Measurements from ENCODE around the gene STARD3. TPM values are rescaled to one million over a fixed set of nuclear protein-coding genes. Genes with fewer than 3 reads are reported as not detected.

Gene STARD3
- total RNA-seq, 2 donors from 2014 or later: 52.5 to 202 TPM

GRCh38 chr17:39600997-39601597, 35.8 kb upstream of the STARD3 start:
- no peak for DNase-seq (ENCODE audit: low spot score)
- H3K9me3 ChIP-seq: no peaks in the 10 kb centered on the region
- H3K4me1 ChIP-seq (replicated peaks): peaks cover 6% of the 10 kb centered on the region
- no peak overlapping the region for H3K4me3 ChIP-seq
- 37% methylated on average over 21 of the region's 21 CpGs for WGBS
- intact Hi-C loops (cut with DNase I): no loop called here
- no peaks in the 10 kb centered on the region for H3K36me3 ChIP-seq
- no peak for TF ChIP-seq POLR2A (IDR thresholded peaks at IDR 0.05)
- no peak for TF ChIP-seq POLR2AphosphoS5 (IDR thresholded peaks at IDR 0.05)
- no peak for TF ChIP-seq CTCF (IDR thresholded peaks at IDR 0.05)
- H3K27ac ChIP-seq: no peak overlapping the region
- peaks cover 42% of the 10 kb centered on the region for H3K27me3 ChIP-seq (replicated peaks; ENCODE audit: insufficient read depth)

GRCh38 chr17:39601758-39602532, 35.0 kb upstream of the STARD3 start:
- Histone ChIP-seq H3K27ac (no peak overlapping the region), H3K36me3 (no peaks in the 10 kb centered on the region), H3K4me3 (no peak overlapping the region), H3K4me1 (replicated peaks) (peaks cover 15% of the 10 kb centered on the region), H3K9me3 (no peaks in the 10 kb centered on the region), H3K27me3 (replicated peaks; ENCODE audit: insufficient read depth) (peaks cover 43% of the 10 kb centered on the region)
- TF ChIP-seq CTCF (IDR thresholded peaks at IDR 0.05): no peak
- TF ChIP-seq POLR2A (IDR thresholded peaks at IDR 0.05): no peak
- no peak for TF ChIP-seq POLR2AphosphoS5 (IDR thresholded peaks at IDR 0.05)
- intact Hi-C loops (cut with DNase I): no loop called here
- 68% methylated on average over 12 of the region's 12 CpGs for WGBS
- no peak for DNase-seq (ENCODE audit: low spot score)

- H3K4me1 ChIP-seq (replicated peaks): peaks cover 17% of the 10 kb centered on the region
- no peak overlapping the region for H3K4me3 ChIP-seq
- intact Hi-C loops (cut with DNase I): no loop called here
- no peaks in the 10 kb centered on the region for H3K9me3 ChIP-seq
- 58% methylated on average over 4 of the region's 4 CpGs for WGBS
- peaks cover 46% of the 10 kb centered on the region for H3K27me3 ChIP-seq (replicated peaks; ENCODE audit: insufficient read depth)
- H3K27ac ChIP-seq: no peak overlapping the region
- TF ChIP-seq CTCF (IDR thresholded peaks at IDR 0.05) (no peak), POLR2A (IDR thresholded peaks at IDR 0.05) (no peak), POLR2AphosphoS5 (IDR thresholded peaks at IDR 0.05) (no peak)
- no peaks in the 10 kb centered on the region for H3K36me3 ChIP-seq
- DNase-seq (ENCODE audit: low spot score): no peak
Measured at GRCh38 chr17:39602533-39603303, 34.2 kb upstream of the STARD3 start.

GRCh38 chr17:39603304-39604016, 33.5 kb upstream of the STARD3 start:
- TF ChIP-seq POLR2AphosphoS5 (IDR thresholded peaks at IDR 0.05) (no peak), CTCF (IDR thresholded peaks at IDR 0.05) (no peak), POLR2A (IDR thresholded peaks at IDR 0.05) (no peak)
- H3K4me3 ChIP-seq: no peak overlapping the region
- H3K27ac ChIP-seq: no peak overlapping the region
- H3K9me3 ChIP-seq: no peaks in the 10 kb centered on the region
- DNase-seq (ENCODE audit: low spot score): no peak
- intact Hi-C loops (cut with DNase I): no loop called here
- peaks cover 17% of the 10 kb centered on the region for H3K4me1 ChIP-seq (replicated peaks)
- H3K36me3 ChIP-seq: no peaks in the 10 kb centered on the region
- peaks cover 46% of the 10 kb centered on the region for H3K27me3 ChIP-seq (replicated peaks; ENCODE audit: insufficient read depth)
- 8% methylated on average over 14 of the region's 14 CpGs for WGBS
